Mucosa of descending colon (tissue), 3 donors: ENCODE measurements around the gene PPP1CB. TPM values are rescaled to one million over a fixed set of nuclear protein-coding genes. Genes with fewer than 3 reads are reported as not detected.

ENCODE experiments used
- ATAC-seq: fragments of 200-7000 bp; cut with Tn5 transposase; one replicate; pipeline ENCODE4 v1.9.1; 2020; ENCODE audit warnings: mild to moderate bottlenecking, moderate library complexity
- DNase-seq, 3 donors: peaks; one replicate each; pipeline ENCODE4 v3.0.0-alpha.2; 2020
- H3K36me3 ChIP-seq: fragments of 200-600 bp; one replicate; pipeline ENCODE4 v1.8.0; 2021; ENCODE audit warnings: low read depth, mild to moderate bottlenecking
- H3K4me1 ChIP-seq: fragments of 200-600 bp; one replicate; pipeline ENCODE4 v1.8.0; 2021; ENCODE audit warnings: low read depth, mild to moderate bottlenecking
- H3K4me3 ChIP-seq: fragments of 200-600 bp; one replicate; pipeline ENCODE4 v1.8.0; 2021; ENCODE audit warnings: mild to moderate bottlenecking
- H3K9me3 ChIP-seq: fragments of 200-600 bp; one replicate; pipeline ENCODE4 v1.8.0; 2021; ENCODE audit warnings: mild to moderate bottlenecking
- intact Hi-C, 2 donors: fragments of 100-400 bp; cut with DNase I in 1 of 2; cut with micrococcal nuclease in 1 of 2; formaldehyde crosslinking; loops; one replicate each; pipeline versions ENCODE4 v1.11.0 to v1.11.1; 2022; cut with DNase I, micrococcal nuclease
- total RNA-seq, 3 donors: library from RNA; stranded (reverse); fragmentation: NEBNext Ultra II Directional in 2 of 3; extraction: Animal tissue kit (Norgen Biotek cat#: 25700) in 2 of 3; gene quantifications; one replicate each; pipeline versions ENCODE4 v1.2.1 to v1.2.4, GENCODE V29; 2021 to 2023
- TF ChIP-seq, protein P1 (sequence below): fragments of 200-600 bp; IDR thresholded peaks from one replicate; pipeline ENCODE4 v1.8.0; 2022; ENCODE audit warnings: antibody characterized with exemption, mild to moderate bottlenecking
- donor health status: DM: no; HTN: no; CAD: no; lungs with moderate emphysema.
- donor health status: DM: no; HTN: no; CAD: no.
- donor health status: DM: no; HTN: yes; CAD: no.

PPP1CB gene
- total RNA-seq, 3 donors from 2014 or later, result 302 to 439 (median 308) TPM

- no peak for ATAC-seq
- intact Hi-C loops, result loop anchor here (5.0 to 10.0 kb wide), 2 partner anchors 92 to 160 kb away; no protein-coding TSS in a partner anchor
Observed at GRCh38 chr2:28754321-28754720, 2.7 kb downstream of the PPP1CB start.

DNA sequence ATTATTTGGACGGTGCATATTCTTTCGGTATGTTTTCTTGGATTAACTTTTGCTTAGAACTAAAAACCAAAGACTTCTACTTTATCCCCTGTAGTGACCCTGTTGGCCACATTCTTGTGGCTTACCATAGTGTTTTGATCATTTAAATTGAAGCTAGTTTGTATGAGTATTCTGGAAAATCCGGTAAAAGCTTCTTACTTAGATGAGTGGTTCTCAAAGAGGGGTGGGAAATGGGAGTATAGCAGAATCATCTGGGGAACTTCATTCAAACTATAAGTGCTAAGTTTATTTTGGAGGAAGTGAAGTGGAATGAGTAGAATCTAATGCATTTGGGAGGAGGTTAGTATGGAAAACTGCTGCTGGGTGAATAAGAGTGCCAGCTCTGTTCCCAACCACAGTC lies 3.8 kb downstream of the PPP1CB start:
- intact Hi-C loops, result loop anchor here (10.0 kb wide), 1 partner anchor 161 kb away; no protein-coding TSS in a partner anchor
- Histone ChIP-seq H3K4me3 (no peak overlapping the region), H3K4me1 (peaks cover 38% of the 10 kb centered on the region), H3K36me3 (no peaks in the 10 kb centered on the region), H3K9me3 (no peaks in the 10 kb centered on the region)
- ATAC-seq, result no peak
- TF ChIP-seq, protein P1, sequence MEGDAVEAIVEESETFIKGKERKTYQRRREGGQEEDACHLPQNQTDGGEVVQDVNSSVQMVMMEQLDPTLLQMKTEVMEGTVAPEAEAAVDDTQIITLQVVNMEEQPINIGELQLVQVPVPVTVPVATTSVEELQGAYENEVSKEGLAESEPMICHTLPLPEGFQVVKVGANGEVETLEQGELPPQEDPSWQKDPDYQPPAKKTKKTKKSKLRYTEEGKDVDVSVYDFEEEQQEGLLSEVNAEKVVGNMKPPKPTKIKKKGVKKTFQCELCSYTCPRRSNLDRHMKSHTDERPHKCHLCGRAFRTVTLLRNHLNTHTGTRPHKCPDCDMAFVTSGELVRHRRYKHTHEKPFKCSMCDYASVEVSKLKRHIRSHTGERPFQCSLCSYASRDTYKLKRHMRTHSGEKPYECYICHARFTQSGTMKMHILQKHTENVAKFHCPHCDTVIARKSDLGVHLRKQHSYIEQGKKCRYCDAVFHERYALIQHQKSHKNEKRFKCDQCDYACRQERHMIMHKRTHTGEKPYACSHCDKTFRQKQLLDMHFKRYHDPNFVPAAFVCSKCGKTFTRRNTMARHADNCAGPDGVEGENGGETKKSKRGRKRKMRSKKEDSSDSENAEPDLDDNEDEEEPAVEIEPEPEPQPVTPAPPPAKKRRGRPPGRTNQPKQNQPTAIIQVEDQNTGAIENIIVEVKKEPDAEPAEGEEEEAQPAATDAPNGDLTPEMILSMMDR, result no peak
- DNase-seq, result no peak

More at GRCh38 chr2:28754321-28754720, 2.7 kb downstream of the PPP1CB start:
- Histone ChIP-seq H3K9me3 (no peaks in the 10 kb centered on the region), H3K4me3 (no peak overlapping the region), H3K36me3 (no peaks in the 10 kb centered on the region), H3K4me1 (peaks cover 46% of the 10 kb centered on the region)
- no peak for DNase-seq
- TF ChIP-seq, protein P1, result no peak

DNA sequence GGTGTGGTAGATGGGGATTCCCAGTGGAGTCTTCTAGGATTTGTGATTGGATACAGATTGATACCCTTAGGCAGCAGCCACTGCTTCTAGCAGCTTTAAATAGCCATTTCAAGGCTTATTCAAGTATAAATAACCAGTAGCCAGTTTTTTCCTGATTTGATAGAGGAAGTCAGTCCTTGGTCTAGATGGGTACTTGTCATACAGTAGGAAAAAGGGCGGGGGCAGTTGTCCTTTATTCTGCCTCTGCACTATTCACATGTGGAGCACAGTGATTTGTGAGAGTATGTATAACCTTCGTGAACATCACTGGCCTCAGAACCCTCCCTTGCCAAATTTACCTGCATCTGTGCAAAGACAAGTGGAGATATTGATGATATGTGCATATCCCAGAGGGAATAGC lies 6.8 kb downstream of the PPP1CB start:
- intact Hi-C loops, result loop anchor here (10.0 kb wide), 1 partner anchor 164 kb away; no protein-coding TSS in a partner anchor
- DNase-seq (no peak), ATAC-seq (peak; percentile 49)
- peaks cover 35% of the 10 kb centered on the region for H3K4me1 ChIP-seq
- no peaks in the 10 kb centered on the region for H3K9me3 ChIP-seq
- TF ChIP-seq, protein P1, result no peak
- no peaks in the 10 kb centered on the region for H3K36me3 ChIP-seq
- H3K4me3 ChIP-seq, result no peak overlapping the region

GRCh38 chr2:28761420-28761819 lies 9.8 kb downstream of the PPP1CB start:
- Histone ChIP-seq H3K4me1 (peaks cover 39% of the 10 kb centered on the region), H3K36me3 (no peaks in the 10 kb centered on the region), H3K9me3 (no peaks in the 10 kb centered on the region), H3K4me3 (no peak overlapping the region)
- TF ChIP-seq, protein P1, result no peak
- ATAC-seq (no peak), DNase-seq (no peak)
- intact Hi-C loops, result no loop called here

GRCh38 chr2:28764909-28765711 lies 13.5 kb downstream of the PPP1CB start:
- intact Hi-C loops, result no loop called here

More at GRCh38 chr2:28764909-28765711, 13.5 kb downstream of the PPP1CB start:
- H3K36me3 ChIP-seq, result no peaks in the 10 kb centered on the region
- H3K4me1 ChIP-seq, result peaks cover 27% of the 10 kb centered on the region
- ATAC-seq, result no peak
- no peak overlapping the region for H3K4me3 ChIP-seq
- TF ChIP-seq, protein P1, result no peak
- DNase-seq, result no peak
- H3K9me3 ChIP-seq, result no peaks in the 10 kb centered on the region
